ENCODE results near the gene CHGA.

- TF ChIP-seq, protein P1, sequence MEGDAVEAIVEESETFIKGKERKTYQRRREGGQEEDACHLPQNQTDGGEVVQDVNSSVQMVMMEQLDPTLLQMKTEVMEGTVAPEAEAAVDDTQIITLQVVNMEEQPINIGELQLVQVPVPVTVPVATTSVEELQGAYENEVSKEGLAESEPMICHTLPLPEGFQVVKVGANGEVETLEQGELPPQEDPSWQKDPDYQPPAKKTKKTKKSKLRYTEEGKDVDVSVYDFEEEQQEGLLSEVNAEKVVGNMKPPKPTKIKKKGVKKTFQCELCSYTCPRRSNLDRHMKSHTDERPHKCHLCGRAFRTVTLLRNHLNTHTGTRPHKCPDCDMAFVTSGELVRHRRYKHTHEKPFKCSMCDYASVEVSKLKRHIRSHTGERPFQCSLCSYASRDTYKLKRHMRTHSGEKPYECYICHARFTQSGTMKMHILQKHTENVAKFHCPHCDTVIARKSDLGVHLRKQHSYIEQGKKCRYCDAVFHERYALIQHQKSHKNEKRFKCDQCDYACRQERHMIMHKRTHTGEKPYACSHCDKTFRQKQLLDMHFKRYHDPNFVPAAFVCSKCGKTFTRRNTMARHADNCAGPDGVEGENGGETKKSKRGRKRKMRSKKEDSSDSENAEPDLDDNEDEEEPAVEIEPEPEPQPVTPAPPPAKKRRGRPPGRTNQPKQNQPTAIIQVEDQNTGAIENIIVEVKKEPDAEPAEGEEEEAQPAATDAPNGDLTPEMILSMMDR (IDR thresholded peaks at IDR 0.05; ENCODE audit: borderline replicate concordance, extremely low read depth, low read length, poor library complexity, severe bottlenecking), result no peak
- no peak for TF ChIP-seq EZH2 (IDR thresholded peaks at IDR 0.05; ENCODE audit: borderline replicate concordance, low read depth, low read length, severe bottlenecking)
Observed at GRCh38 chr14:92980866-92981265, 57.9 kb downstream of the CHGA start.

All from DND-41 (cell line).